ENCODE data around the gene FOLH1. TPM values are rescaled to one million over a fixed set of nuclear protein-coding genes. Genes with fewer than 3 reads are reported as not detected.
"Not testable (repeated sequence)": the region's sequence is repeated elsewhere in the genome, so short reads cannot be mapped to it uniquely, and the experiment has no call there.

The FOLH1 gene
- total and polyA plus RNA-seq, 5 donors from 2014 or later, result not detected

DNA sequence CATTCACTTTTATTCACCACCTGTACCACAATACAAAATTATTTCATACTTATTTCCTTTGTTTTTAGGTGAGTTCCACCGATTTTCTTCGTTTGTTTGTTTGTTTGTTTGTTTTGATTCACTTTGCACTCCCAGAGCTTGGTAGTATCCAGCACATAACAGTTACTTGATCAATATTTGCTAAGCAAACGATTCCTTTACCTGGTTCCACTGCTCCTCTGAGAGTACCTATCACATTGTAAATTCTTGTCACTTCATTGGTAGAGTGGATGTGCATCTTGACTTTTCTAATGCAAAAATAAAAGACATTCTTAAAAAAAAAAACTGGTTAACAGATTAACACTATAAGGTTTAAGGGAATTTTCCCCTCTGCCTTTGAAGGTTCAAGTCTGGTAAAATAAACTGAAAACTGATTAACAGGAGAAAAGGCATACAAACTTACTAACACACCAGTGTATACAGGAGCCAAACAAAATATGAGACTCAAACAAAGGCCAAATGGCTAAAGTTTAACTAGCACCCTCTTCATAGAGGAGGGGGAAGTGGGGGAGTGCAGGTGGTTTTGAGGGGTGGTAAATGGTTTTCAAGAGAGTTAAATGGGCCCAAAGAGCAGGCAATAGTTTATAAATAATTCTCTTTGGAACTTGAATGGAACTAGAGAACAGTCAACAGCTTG, 33.6 kb downstream of the FOLH1 start:
- DNase-seq; H3K4me3 ChIP-seq (ENCODE audit: low read depth, low read length); H3K36me3 ChIP-seq (ENCODE audit: control insufficient read depth, insufficient read depth, low read length); H3K27me3 ChIP-seq (ENCODE audit: control insufficient read depth, insufficient read depth, low read length); H3K27ac ChIP-seq (ENCODE audit: insufficient read depth, low read length, poor library complexity, severe bottlenecking); H3K27me3 Mint-ChIP-seq; H3K4me1 ChIP-seq (ENCODE audit: control insufficient read depth, insufficient read depth, low read length, poor library complexity, severe bottlenecking); H3K4me3 Mint-ChIP-seq; H3K4me1 Mint-ChIP-seq; H3K9me3 Mint-ChIP-seq; H3K9me3 ChIP-seq (ENCODE audit: control insufficient read depth in 2 of 2, low read length in 2 of 2); H3K27ac Mint-ChIP-seq; H3K36me3 Mint-ChIP-seq; ATAC-seq (ENCODE audit: low read depth in 2 of 2): not testable (repeated sequence)

DNA sequence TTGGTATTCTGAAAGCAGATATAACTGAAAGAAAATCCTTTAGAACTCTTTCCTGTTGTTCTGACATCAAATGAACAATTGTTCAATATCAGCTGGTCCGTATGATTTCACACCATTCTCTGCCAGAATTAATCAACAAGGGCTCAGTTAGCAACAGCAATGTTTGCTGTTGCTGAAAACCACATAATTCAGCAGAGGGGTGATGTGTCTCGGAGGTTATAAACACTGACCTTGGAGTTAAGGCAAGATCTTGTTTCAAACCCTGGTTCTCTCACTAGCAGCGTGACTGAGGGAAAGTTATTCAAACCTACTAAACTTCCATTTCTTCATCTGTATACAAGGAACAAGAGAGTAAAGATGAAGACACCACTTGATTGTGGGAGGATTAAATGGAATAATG, 36.8 kb downstream of the FOLH1 start:
- not testable (repeated sequence) for H3K9me3 Mint-ChIP-seq; H3K27ac ChIP-seq (ENCODE audit: insufficient read depth, low read length, poor library complexity, severe bottlenecking); DNase-seq; H3K36me3 Mint-ChIP-seq; H3K4me1 Mint-ChIP-seq; H3K9me3 ChIP-seq (ENCODE audit: control insufficient read depth in 2 of 2, low read length in 2 of 2); H3K4me1 ChIP-seq (ENCODE audit: control insufficient read depth, insufficient read depth, low read length, poor library complexity, severe bottlenecking); ATAC-seq (ENCODE audit: low read depth in 2 of 2); H3K4me3 ChIP-seq (ENCODE audit: low read depth, low read length); H3K36me3 ChIP-seq (ENCODE audit: control insufficient read depth, insufficient read depth, low read length); H3K27me3 Mint-ChIP-seq; H3K27me3 ChIP-seq (ENCODE audit: control insufficient read depth, insufficient read depth, low read length); H3K4me3 Mint-ChIP-seq; H3K27ac Mint-ChIP-seq

DNA sequence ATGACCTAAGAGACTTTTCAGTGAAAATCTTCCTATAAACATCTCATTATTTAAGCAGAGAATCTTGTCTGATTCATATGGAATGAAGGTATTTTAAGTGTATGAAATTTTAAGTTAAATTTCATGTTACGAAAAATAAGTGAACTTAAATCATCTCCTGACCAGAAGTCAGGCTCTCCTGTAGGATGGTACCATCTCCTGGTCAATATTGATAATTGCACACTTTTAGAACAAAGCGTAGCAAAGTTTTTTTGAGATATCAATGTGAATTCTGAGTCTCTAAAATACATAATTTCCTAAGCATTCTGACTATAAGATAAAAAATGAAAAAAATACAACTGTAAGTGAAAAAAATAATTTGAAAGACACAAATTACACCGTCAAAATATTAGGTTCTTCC, 38.8 kb downstream of the FOLH1 start:
- H3K4me1 ChIP-seq (ENCODE audit: control insufficient read depth, insufficient read depth, low read length, poor library complexity, severe bottlenecking); H3K36me3 Mint-ChIP-seq; ATAC-seq (ENCODE audit: low read depth in 2 of 2); H3K36me3 ChIP-seq (ENCODE audit: control insufficient read depth, insufficient read depth, low read length); H3K27ac ChIP-seq (ENCODE audit: insufficient read depth, low read length, poor library complexity, severe bottlenecking); H3K9me3 ChIP-seq (ENCODE audit: control insufficient read depth in 2 of 2, low read length in 2 of 2); H3K27me3 Mint-ChIP-seq; H3K4me3 Mint-ChIP-seq; H3K4me3 ChIP-seq (ENCODE audit: low read depth, low read length); H3K4me1 Mint-ChIP-seq; H3K9me3 Mint-ChIP-seq; H3K27me3 ChIP-seq (ENCODE audit: control insufficient read depth, insufficient read depth, low read length); H3K27ac Mint-ChIP-seq; DNase-seq: not testable (repeated sequence)

GRCh38 chr11:49168992-49169391, 39.4 kb downstream of the FOLH1 start:
- H3K27me3 Mint-ChIP-seq, result not testable (repeated sequence)

GRCh38 chr11:49151211-49151610, 57.2 kb downstream of the FOLH1 start:
- Histone ChIP-seq H3K4me3 (ENCODE audit: low read depth, low read length) (no peak overlapping the region), H3K9me3 (ENCODE audit: control insufficient read depth in 2 of 2, low read length in 2 of 2) (no peaks in the 10 kb centered on the region), H3K4me1 (ENCODE audit: control insufficient read depth, insufficient read depth, low read length, poor library complexity, severe bottlenecking) (no peaks in the 10 kb centered on the region), H3K27me3 (ENCODE audit: control insufficient read depth, insufficient read depth, low read length) (no peaks in the 10 kb centered on the region), H3K36me3 (ENCODE audit: control insufficient read depth, insufficient read depth, low read length) (no peaks in the 10 kb centered on the region), H3K27ac (ENCODE audit: insufficient read depth, low read length, poor library complexity, severe bottlenecking) (no peak overlapping the region)
- H3K27ac Mint-ChIP-seq, result no peak overlapping the region
- H3K27me3 Mint-ChIP-seq, result no peaks in the 10 kb centered on the region
- no peak overlapping the region for H3K4me3 Mint-ChIP-seq
- DNase-seq (no peak), ATAC-seq (ENCODE audit: low read depth in 2 of 2) (no peak)
- H3K36me3 Mint-ChIP-seq, result no peaks in the 10 kb centered on the region
- peaks cover 0 to 3% (median 0%) of the 10 kb centered on the region in 7 donors for H3K9me3 Mint-ChIP-seq
- H3K4me1 Mint-ChIP-seq, result no peaks in the 10 kb centered on the region

More at GRCh38 chr11:49168992-49169391, 39.4 kb downstream of the FOLH1 start:
- H3K36me3 ChIP-seq (ENCODE audit: control insufficient read depth, insufficient read depth, low read length); H3K9me3 Mint-ChIP-seq; H3K36me3 Mint-ChIP-seq; H3K4me1 Mint-ChIP-seq; H3K27ac Mint-ChIP-seq; H3K4me1 ChIP-seq (ENCODE audit: control insufficient read depth, insufficient read depth, low read length, poor library complexity, severe bottlenecking); H3K4me3 ChIP-seq (ENCODE audit: low read depth, low read length); ATAC-seq (ENCODE audit: low read depth in 2 of 2); DNase-seq; H3K9me3 ChIP-seq (ENCODE audit: control insufficient read depth in 2 of 2, low read length in 2 of 2); H3K4me3 Mint-ChIP-seq; H3K27ac ChIP-seq (ENCODE audit: insufficient read depth, low read length, poor library complexity, severe bottlenecking); H3K27me3 ChIP-seq (ENCODE audit: control insufficient read depth, insufficient read depth, low read length): not testable (repeated sequence)

- H3K27ac Mint-ChIP-seq; ATAC-seq (ENCODE audit: low read depth in 2 of 2); H3K9me3 ChIP-seq (ENCODE audit: control insufficient read depth in 2 of 2, low read length in 2 of 2); H3K4me3 Mint-ChIP-seq; H3K4me1 Mint-ChIP-seq; H3K4me1 ChIP-seq (ENCODE audit: control insufficient read depth, insufficient read depth, low read length, poor library complexity, severe bottlenecking); H3K36me3 Mint-ChIP-seq; H3K27ac ChIP-seq (ENCODE audit: insufficient read depth, low read length, poor library complexity, severe bottlenecking); H3K36me3 ChIP-seq (ENCODE audit: control insufficient read depth, insufficient read depth, low read length); H3K27me3 Mint-ChIP-seq; H3K27me3 ChIP-seq (ENCODE audit: control insufficient read depth, insufficient read depth, low read length); H3K4me3 ChIP-seq (ENCODE audit: low read depth, low read length); DNase-seq: not testable (repeated sequence)
- peaks cover 0 to 15% (median 3%) of the 10 kb centered on the region in 7 donors for H3K9me3 Mint-ChIP-seq
Measured at GRCh38 chr11:49102356-49102755, 106.0 kb downstream of the FOLH1 start.

Other genes starting within 250 kb of the FOLH1 start
- not detected for gene TRIM51G, start 224.7 kb downstream of the FOLH1 start, total RNA-seq
- gene TRIM51G, start 224.7 kb downstream of the FOLH1 start, polyA plus RNA-seq, result not detected
- not detected for gene TRIM49B, start 179.8 kb downstream of the FOLH1 start, total RNA-seq
- not detected for gene TRIM49B, start 179.8 kb downstream of the FOLH1 start, polyA plus RNA-seq
- not detected for gene TRIM64C, start 149.5 kb downstream of the FOLH1 start, total RNA-seq
- gene TRIM64C, start 149.5 kb downstream of the FOLH1 start, polyA plus RNA-seq, result not detected

Measured in CD4-positive, CD25-positive, alpha-beta regulatory T cell (primary cell).